Loucy (cell line): ENCODE results near the gene HOXA2.

Source experiments
- EZH2phosphoT487 ChIP-seq: fragments of 200-600 bp; IDR thresholded peaks from 2 replicates; pipeline ENCODE4 v1.6.1; 2018; ENCODE audit warnings: antibody characterized with exemption, mild to moderate bottlenecking, moderate library complexity, borderline replicate concordance
- TF ChIP-seq, protein P1 (sequence below): fragments of 200-600 bp; sonication (generic); conservative IDR thresholded peaks from 2 replicates; pipeline ENCODE4 v1.5.1; 2014; ENCODE audit warnings: mild to moderate bottlenecking, antibody characterized with exemption, low read length

- TF ChIP-seq, protein P1, sequence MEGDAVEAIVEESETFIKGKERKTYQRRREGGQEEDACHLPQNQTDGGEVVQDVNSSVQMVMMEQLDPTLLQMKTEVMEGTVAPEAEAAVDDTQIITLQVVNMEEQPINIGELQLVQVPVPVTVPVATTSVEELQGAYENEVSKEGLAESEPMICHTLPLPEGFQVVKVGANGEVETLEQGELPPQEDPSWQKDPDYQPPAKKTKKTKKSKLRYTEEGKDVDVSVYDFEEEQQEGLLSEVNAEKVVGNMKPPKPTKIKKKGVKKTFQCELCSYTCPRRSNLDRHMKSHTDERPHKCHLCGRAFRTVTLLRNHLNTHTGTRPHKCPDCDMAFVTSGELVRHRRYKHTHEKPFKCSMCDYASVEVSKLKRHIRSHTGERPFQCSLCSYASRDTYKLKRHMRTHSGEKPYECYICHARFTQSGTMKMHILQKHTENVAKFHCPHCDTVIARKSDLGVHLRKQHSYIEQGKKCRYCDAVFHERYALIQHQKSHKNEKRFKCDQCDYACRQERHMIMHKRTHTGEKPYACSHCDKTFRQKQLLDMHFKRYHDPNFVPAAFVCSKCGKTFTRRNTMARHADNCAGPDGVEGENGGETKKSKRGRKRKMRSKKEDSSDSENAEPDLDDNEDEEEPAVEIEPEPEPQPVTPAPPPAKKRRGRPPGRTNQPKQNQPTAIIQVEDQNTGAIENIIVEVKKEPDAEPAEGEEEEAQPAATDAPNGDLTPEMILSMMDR = no peak
- no peak for TF ChIP-seq EZH2phosphoT487
These were observed 21.1 kb upstream of the HOXA2 start for GRCh38 chr7:27123477-27124053.
